OCI-LY1 (cell line): ENCODE data around the gene FAM53B.

Experiments
- H2AFZ ChIP-seq: fragments of 200-600 bp; sonication (generic), shearing (Covaris generic); 2 replicates; pipeline ENCODE4 v1.6.0; 2014; ENCODE audit warnings: antibody characterized with exemption, mild to moderate bottlenecking, low read length
- H3F3A ChIP-seq: fragments of 200-600 bp; sonication (generic), shearing (Covaris generic); 2 replicates; pipeline ENCODE4 v1.6.0; 2014; ENCODE audit warnings: mild to moderate bottlenecking, antibody characterized with exemption, low read length, moderate library complexity; ENCODE audit not compliant: insufficient read depth
- H3K27ac ChIP-seq: fragments of 200-600 bp; sonication (generic); 2 replicates; pipeline ENCODE4 v1.5.1; 2014; ENCODE audit warnings: low read length, mixed run types, mild to moderate bottlenecking, low read depth; ENCODE audit not compliant: poor library complexity, severe bottlenecking
- H3K27me3 ChIP-seq: fragments of 200-600 bp; sonication (generic); 2 replicates; pipeline ENCODE4 v1.6.0; 2014; ENCODE audit warnings: antibody characterized with exemption, mild to moderate bottlenecking, low read length, moderate library complexity; ENCODE audit not compliant: insufficient read depth
- H3K36me3 ChIP-seq: fragments of 200-600 bp; sonication (generic); 2 replicates; pipeline ENCODE4 v1.6.1; 2014; ENCODE audit warnings: mild to moderate bottlenecking, antibody characterized with exemption, low read length, moderate library complexity, mixed read lengths; ENCODE audit not compliant: insufficient read depth
- H3K4me1 ChIP-seq: fragments of 200-600 bp; sonication (generic); 2 replicates; pipeline ENCODE4 v1.5.1; 2014; ENCODE audit warnings: mild to moderate bottlenecking, low read length, moderate library complexity; ENCODE audit not compliant: insufficient read depth, severe bottlenecking
- H3K4me2 ChIP-seq: fragments of 200-600 bp; sonication (generic), shearing (Covaris generic); 2 replicates; pipeline ENCODE4 v1.6.1; 2014; ENCODE audit warnings: low read length
- H3K4me3 ChIP-seq: fragments of 200-600 bp; sonication (generic); 2 replicates; pipeline ENCODE4 v1.5.1; 2014; ENCODE audit warnings: low read length, low read depth, mild to moderate bottlenecking, mixed read lengths; ENCODE audit not compliant: poor library complexity, severe bottlenecking
- H3K79me2 ChIP-seq: fragments of 200-600 bp; shearing (Covaris generic); 2 replicates; pipeline ENCODE4 v1.6.1; 2016; ENCODE audit warnings: mixed run types, low read length, mixed read lengths; ENCODE audit not compliant: insufficient read depth
- H3K9ac ChIP-seq: fragments of 200-600 bp; sonication (generic), shearing (Covaris generic); 2 replicates; pipeline ENCODE4 v1.6.1; 2014; ENCODE audit warnings: mild to moderate bottlenecking, low read length, mixed read lengths
- H3K9me2 ChIP-seq: fragments of 200-600 bp; sonication (generic), shearing (Covaris generic); 2 replicates; pipeline ENCODE4 v1.6.1; 2014; ENCODE audit warnings: low read depth, mild to moderate bottlenecking, low read length, mixed read lengths
- H3K9me3 ChIP-seq: fragments of 200-600 bp; shearing (Covaris generic); 2 replicates; pipeline ENCODE4 v1.6.1; 2014; ENCODE audit warnings: low read length, mixed read lengths
- H4K20me1 ChIP-seq: fragments of 200-600 bp; sonication (generic), shearing (Covaris generic); 2 replicates; pipeline ENCODE4 v1.6.0; 2016; ENCODE audit warnings: mild to moderate bottlenecking, low read length; ENCODE audit not compliant: insufficient read depth
- CTCF ChIP-seq: fragments of 200-600 bp; sonication (generic), shearing (Covaris generic); IDR thresholded peaks from 2 replicates; pipeline ENCODE4 v1.5.1; 2017; ENCODE audit warnings: mild to moderate bottlenecking, antibody characterized with exemption, low read length, moderate library complexity, mixed read lengths
- EZH2 ChIP-seq: fragments of 200-600 bp; sonication (generic), shearing (Covaris generic); IDR thresholded peaks from 2 replicates; pipeline ENCODE4 v1.8.0; 2017; ENCODE audit warnings: borderline replicate concordance, mixed run types, mild to moderate bottlenecking, antibody characterized with exemption, low read length, moderate library complexity, mixed read lengths

FAM53B gene

GRCh38 chr10:124725791-124726190 lies 18.4 kb downstream of the FAM53B start:
- Histone ChIP-seq H3F3A (peaks cover 2% of the 10 kb centered on the region; the same call in 1 of the 2 replicates), H2AFZ (no peak overlapping the region), H3K27me3 (no peaks in the 10 kb centered on the region), H3K36me3 (peaks cover 43% of the 10 kb centered on the region), H4K20me1 (no peaks in the 10 kb centered on the region), H3K4me2 (peak overlapping the region; percentile 30; the same call in 1 of the 2 replicates), H3K4me1 (peaks cover 96% of the 10 kb centered on the region), H3K27ac (peak overlapping the region; percentile 69), H3K9me3 (no peaks in the 10 kb centered on the region), H3K4me3 (no peak overlapping the region), H3K79me2 (peaks cover 49% of the 10 kb centered on the region), H3K9ac (no peak overlapping the region), H3K9me2 (no peaks in the 10 kb centered on the region)
- no peak for TF ChIP-seq EZH2

- Histone ChIP-seq H3K9me3 (no peaks in the 10 kb centered on the region), H3K36me3 (peaks cover 37% of the 10 kb centered on the region), H3K4me1 (peaks cover 100% of the 10 kb centered on the region), H3K79me2 (peaks cover 44% of the 10 kb centered on the region), H2AFZ (no peak overlapping the region), H3K4me3 (peak overlapping the region; percentile 12), H3K9ac (no peak overlapping the region), H3K27me3 (no peaks in the 10 kb centered on the region), H4K20me1 (no peaks in the 10 kb centered on the region), H3K27ac (peak overlapping the region; percentile 69), H3K9me2 (no peaks in the 10 kb centered on the region), H3K4me2 (peak overlapping the region; percentile 37; the same call in 1 of the 2 replicates), H3F3A (peaks cover 2% of the 10 kb centered on the region; the same call in 1 of the 2 replicates)
- TF ChIP-seq CTCF: no peak
- TF ChIP-seq EZH2: no peak
These were observed 19.0 kb downstream of the FAM53B start for GRCh38 chr10:124725171-124725631.

- Histone ChIP-seq H3K9me3 (no peaks in the 10 kb centered on the region), H3K9me2 (no peaks in the 10 kb centered on the region), H3K79me2 (peaks cover 44% of the 10 kb centered on the region), H3K4me3 (peak overlapping the region; percentile 12), H3K27ac (peak overlapping the region; percentile 69), H3F3A (peaks cover 2% of the 10 kb centered on the region; the same call in 1 of the 2 replicates), H2AFZ (no peak overlapping the region), H3K27me3 (no peaks in the 10 kb centered on the region), H3K9ac (peak overlapping the region; percentile 16; the same call in 1 of the 2 replicates), H4K20me1 (no peaks in the 10 kb centered on the region), H3K4me2 (peak overlapping the region; percentile 37; the same call in 1 of the 2 replicates), H3K4me1 (peaks cover 100% of the 10 kb centered on the region), H3K36me3 (peaks cover 30% of the 10 kb centered on the region)
- TF ChIP-seq CTCF (peak; percentile 12; the same call in 1 of the 2 replicates), EZH2 (no peak)
These were observed 19.7 kb downstream of the FAM53B start for GRCh38 chr10:124724279-124725027.
